HL-60/S4 treated with retinoic acid at 250 ng/mL for 4 days and 3 days (cell line): Measurements from ENCODE around the gene MLYCD.

Experiments used
- in situ Hi-C: fragments of 300-500 bp; cut with MboI; formaldehyde crosslinking; loops from 2 replicates; pipeline ENCODE4 v1.7.0; 2022; ENCODE audit warnings: low sequenced_read_pairs

Gene MLYCD

GRCh38 chr16:83953796-83954576 lies 55.1 kb downstream of the MLYCD start:
- in situ Hi-C loops = loop anchor here (10.0 to 25.0 kb wide), 3 partner anchors 111 to 533 kb away; partner anchors contain the start of genes ADAD2 and TAF1C

GRCh38 chr16:83954577-83955016 lies 55.7 kb downstream of the MLYCD start:
- in situ Hi-C loops = loop anchor here (10.0 to 25.0 kb wide), 3 partner anchors 110 to 533 kb away; partner anchors contain the start of genes ADAD2 and TAF1C

GRCh38 chr16:83955218-83956130 lies 56.6 kb downstream of the MLYCD start:
- in situ Hi-C loops = loop anchor here (10.0 to 25.0 kb wide), 3 partner anchors 109 to 532 kb away; partner anchors contain the start of genes ADAD2 and TAF1C

GRCh38 chr16:83956336-83957289 lies 57.7 kb downstream of the MLYCD start:
- in situ Hi-C loops = loop anchor here (10.0 to 25.0 kb wide), 3 partner anchors 108 to 531 kb away; partner anchors contain the start of genes ADAD2 and TAF1C

GRCh38 chr16:83957296-83957855 lies 58.5 kb downstream of the MLYCD start:
- in situ Hi-C loops = loop anchor here (10.0 to 25.0 kb wide), 3 partner anchors 107 to 530 kb away; partner anchors contain the start of genes ADAD2 and TAF1C

GRCh38 chr16:83958137-83958845 lies 59.4 kb downstream of the MLYCD start:
- in situ Hi-C loops = loop anchor here (10.0 to 25.0 kb wide), 3 partner anchors 107 to 529 kb away; partner anchors contain the start of genes ADAD2 and TAF1C

DNA sequence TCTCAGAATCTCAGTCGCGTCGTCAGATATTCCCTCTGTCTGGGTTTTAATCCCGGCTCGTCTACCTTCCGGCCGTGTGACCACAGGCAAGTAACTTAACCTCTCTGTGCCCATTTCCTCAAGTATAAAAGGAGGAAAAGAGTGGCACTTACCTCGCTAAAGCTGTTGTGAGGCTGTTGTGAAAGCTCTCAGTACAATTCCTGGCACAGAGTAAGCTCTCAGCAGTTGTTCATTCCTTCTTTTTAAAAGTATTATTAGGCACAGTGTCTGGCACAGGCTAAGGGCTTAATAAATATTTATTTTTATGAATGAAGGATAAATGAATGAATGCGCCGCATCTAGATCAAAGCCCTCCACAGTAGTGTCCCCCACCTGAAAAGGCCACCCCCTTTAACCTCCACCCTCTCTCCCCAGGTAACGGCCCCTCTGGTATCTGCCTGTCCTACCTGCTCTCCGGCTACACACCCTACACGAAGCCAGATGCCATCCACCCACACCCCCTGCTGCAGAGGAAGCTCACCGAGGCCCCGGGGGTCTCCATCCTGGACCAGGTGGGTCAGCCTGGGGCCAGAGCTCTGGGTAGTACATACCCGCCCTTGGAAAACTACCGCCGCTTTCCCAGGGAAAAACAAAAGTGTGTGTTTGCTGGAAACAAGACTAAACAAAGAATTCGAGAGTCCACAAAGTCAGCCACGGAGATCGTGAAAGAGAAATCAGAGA lies 60.1 kb downstream of the MLYCD start:
- in situ Hi-C loops = loop anchor here (10.0 to 25.0 kb wide), 3 partner anchors 106 to 528 kb away; partner anchors contain the start of genes ADAD2 and TAF1C

DNA sequence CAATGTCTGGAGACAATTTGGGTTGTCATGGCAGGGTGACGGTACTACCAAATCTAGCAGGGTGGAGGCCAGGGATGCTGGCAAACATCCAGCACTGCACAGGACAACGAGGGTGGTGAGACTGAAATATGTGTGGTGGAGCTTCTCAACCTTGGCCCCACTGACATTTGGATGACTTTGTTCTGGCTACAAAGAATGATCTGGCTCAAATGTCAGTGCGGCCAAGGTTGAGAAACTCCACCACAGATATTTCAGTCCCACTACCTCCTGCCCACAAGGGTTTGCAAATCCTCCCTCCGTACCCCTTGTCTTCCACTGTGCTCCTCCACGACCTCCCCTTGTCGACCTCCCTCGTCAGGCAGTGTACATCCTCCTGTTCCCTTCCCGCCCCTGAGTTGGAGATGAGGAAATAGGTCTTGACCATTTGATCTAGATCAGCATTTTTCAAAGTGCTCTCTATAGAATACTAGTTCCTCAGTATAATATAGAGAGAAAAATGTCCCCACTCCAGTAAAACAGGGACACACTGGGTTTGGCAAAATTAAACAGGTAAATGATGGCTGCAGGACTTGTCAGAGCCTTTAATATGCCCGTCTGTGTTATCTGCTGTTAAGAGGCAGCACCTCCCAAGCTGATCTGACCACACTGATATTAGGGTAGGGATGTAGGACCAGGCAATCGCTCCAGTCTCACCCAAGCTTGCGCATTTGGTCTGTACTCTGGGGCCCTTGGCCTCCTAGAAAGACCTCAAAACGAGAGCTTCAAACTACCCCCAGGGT lies 60.9 kb downstream of the MLYCD start:
- in situ Hi-C loops = loop anchor here (10.0 to 25.0 kb wide), 3 partner anchors 105 to 527 kb away; partner anchors contain the start of genes ADAD2 and TAF1C

- in situ Hi-C loops = loop anchor here (25.0 kb wide), 2 partner anchors 227 to 527 kb away; partner anchors contain the start of genes ADAD2 and TAF1C
These were observed 61.8 kb downstream of the MLYCD start for GRCh38 chr16:83960521-83961249.

- in situ Hi-C loops = loop anchor here (25.0 kb wide), 2 partner anchors 226 to 526 kb away; partner anchors contain the start of genes ADAD2 and TAF1C
These were observed 62.7 kb downstream of the MLYCD start for GRCh38 chr16:83961591-83961990.

GRCh38 chr16:83963277-83964119 lies 64.6 kb downstream of the MLYCD start:
- in situ Hi-C loops = loop anchor here (25.0 kb wide), 2 partner anchors 224 to 524 kb away; partner anchors contain the start of genes ADAD2 and TAF1C

DNA sequence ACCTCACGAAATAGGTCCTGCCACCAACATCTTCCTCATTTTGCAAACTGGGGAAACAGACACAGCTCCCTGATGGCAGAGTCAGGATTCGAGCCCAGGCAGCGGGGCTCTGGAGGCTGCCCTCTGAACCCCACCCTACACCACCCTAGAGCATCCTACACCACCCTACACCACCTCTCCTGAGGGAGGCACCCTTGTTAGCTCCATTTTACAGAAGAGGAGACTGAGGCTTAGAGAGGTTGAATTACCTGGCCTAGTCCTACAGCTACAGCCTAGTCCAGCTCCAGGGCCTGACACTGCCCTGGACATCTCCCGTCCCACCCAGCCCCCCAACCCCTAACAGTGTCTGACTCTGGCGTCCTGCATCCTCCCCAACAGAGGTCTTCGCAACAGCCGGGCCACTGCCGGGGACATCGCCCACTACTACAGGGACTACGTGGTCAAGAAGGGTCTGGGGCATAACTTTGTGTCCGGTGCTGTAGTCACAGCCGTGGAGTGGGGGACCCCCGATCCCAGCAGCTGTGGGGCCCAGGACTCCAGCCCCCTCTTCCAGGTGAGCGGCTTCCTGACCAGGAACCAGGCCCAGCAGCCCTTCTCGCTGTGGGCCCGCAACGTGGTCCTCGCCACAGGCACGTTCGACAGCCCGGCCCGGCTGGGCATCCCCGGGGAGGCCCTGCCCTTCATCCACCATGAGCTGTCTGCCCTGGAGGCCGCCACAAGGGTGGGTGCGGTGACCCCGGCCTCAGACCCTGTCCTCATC lies 65.9 kb downstream of the MLYCD start:
- in situ Hi-C loops = loop anchor here (25.0 kb wide), 2 partner anchors 222 to 522 kb away; partner anchors contain the start of genes ADAD2 and TAF1C

DNA sequence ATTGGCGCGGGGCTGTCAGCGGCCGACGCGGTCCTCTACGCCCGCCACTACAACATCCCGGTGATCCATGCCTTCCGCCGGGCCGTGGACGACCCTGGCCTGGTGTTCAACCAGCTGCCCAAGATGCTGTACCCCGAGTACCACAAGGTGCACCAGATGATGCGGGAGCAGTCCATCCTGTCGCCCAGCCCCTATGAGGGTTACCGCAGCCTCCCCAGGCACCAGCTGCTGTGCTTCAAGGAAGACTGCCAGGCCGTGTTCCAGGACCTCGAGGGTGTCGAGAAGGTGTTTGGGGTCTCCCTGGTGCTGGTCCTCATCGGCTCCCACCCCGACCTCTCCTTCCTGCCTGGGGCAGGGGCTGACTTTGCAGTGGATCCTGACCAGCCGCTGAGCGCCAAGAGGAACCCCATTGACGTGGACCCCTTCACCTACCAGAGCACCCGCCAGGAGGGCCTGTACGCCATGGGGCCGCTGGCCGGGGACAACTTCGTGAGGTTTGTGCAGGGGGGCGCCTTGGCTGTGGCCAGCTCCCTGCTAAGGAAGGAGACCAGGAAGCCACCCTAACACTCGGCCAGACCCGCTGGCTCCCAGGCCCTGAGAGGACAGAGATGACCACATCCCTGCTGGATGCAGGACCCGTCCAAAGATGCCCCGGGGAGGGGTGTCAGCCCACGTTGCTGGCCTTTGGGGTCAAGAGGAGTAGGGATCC lies 66.7 kb downstream of the MLYCD start:
- in situ Hi-C loops = loop anchor here (25.0 kb wide), 2 partner anchors 222 to 522 kb away; partner anchors contain the start of genes ADAD2 and TAF1C
